Esophagus squamous epithelium (tissue), 4 donors: ENCODE data around the gene HCFC1.

ENCODE experiments used
- CTCF ChIP-seq, 6 experiments: fragments of 450-650 bp in 4 of 6; fragments of 200-600 bp in 2 of 6; sonication (generic) in 2 of 6; IDR thresholded peaks; one replicate each; pipeline ENCODE4 v1.5.1; 2016 to 2019; ENCODE audit warnings: antibody characterized with exemption in 6 of 6, mild to moderate bottlenecking in 4 of 6, moderate library complexity in 4 of 6
- POLR2A ChIP-seq, 4 donors: fragments of 450-650 bp; IDR thresholded peaks; one replicate each; pipeline ENCODE4 v1.6.1; 2017; ENCODE audit warnings: antibody characterized with exemption in 4 of 4, mild to moderate bottlenecking in 4 of 4, moderate library complexity in 3 of 4

DNA sequence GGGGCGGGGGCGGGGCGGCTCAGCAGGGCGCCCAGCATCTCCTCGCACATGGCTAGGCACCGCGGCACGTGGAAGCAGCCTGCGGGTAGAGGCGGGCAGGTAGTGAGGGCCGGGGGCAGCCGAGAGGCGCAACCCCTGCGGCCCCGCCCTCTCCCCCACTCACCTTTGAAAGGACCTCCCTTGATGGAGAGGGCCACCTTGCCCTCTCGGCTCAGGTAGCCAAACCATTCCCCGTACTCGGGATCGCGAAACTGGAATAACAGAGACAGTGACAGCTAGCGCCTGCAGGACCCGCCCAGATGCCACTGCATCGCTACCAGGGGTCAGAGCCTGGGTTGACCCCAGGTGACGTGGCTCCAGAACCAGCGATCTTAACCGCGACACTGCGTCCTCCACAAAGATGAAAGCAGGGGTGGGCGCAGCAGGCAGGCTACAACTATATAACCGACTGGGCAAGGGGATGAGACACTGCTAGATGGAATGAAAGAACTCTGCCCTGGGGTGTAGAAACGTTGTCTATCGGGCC, 36.2 kb downstream of the HCFC1 start:
- TF ChIP-seq CTCF (IDR thresholded peaks at IDR 0.05) (no peak), POLR2A (IDR thresholded peaks at IDR 0.05) (no peak)
